HepG2 (cell line): ENCODE data around the gene DNM1L. TPM values are rescaled to one million over a fixed set of nuclear protein-coding genes. Genes with fewer than 3 reads are reported as not detected.

Experiments
- ATAC-seq: fragments of 200-7000 bp; cut with Tn5 transposase; 3 replicates; pipeline ENCODE4 v1.9.1; 2020; ENCODE audit warnings: mild to moderate bottlenecking, moderate library complexity
- BruUV-seq: library from RNA; stranded (reverse); fragments of 400-500 nt; replicated peaks from 2 replicates; lab custom pipeline; 2021; lab: Mats Ljungman, UMichigan
- CTCF ChIA-PET: fragments of 300-600 bp; formaldehyde crosslinking; extraction: SDS; loops from one replicate; lab custom pipeline; 2021; ENCODE audit warnings: low total read pairs, inconsistent platforms, low intra/inter-chr PET ratio; lab: Yijun Ruan, JAX
- POLR2A ChIA-PET: fragments of 350-600 bp; sonication (Branson Sonifier 250); formaldehyde crosslinking; loops from one replicate; lab custom pipeline; 2020; ENCODE audit warnings: antibody characterized with exemption, inconsistent platforms; lab: Yijun Ruan, JAX
- DNase-seq: peaks from one replicate; pipeline ENCODE4 v3.0.0-alpha.2; 2015; ENCODE audit warnings: low spot score
- FAIRE-seq: peaks from 3 replicates; lab custom pipeline; 2011; peaks lifted over from hg19 to GRCh38; lab: Jason Lieb, UNC
- H2AFZ ChIP-seq: one replicate; pipeline ENCODE4 v1.6.1; 2011; ENCODE audit warnings: low read length, inconsistent platforms
- H3K27ac ChIP-seq: fragments of 300-600 bp; 3 replicates; pipeline ENCODE4 v1.8.0; 2011; ENCODE audit warnings: mixed run types, mild to moderate bottlenecking, mixed read lengths, low read length, inconsistent platforms; ENCODE audit not compliant: insufficient read depth; ENCODE audit errors: extremely low read length
- H3K27me3 ChIP-seq, 2 experiments: fragments of 200-600 bp in 1 of 2; 2 replicates in 1 of 2; 3 replicates in 1 of 2; pipeline versions ENCODE4 v1.6.0 to v1.8.0; 2011; ENCODE audit warnings: low read length in 2 of 2, mild to moderate bottlenecking in 2 of 2, moderate library complexity in 2 of 2, inconsistent platforms in 1 of 2; ENCODE audit not compliant: insufficient read depth in 2 of 2, control insufficient read depth in 1 of 2
- H3K36me3 ChIP-seq, 2 experiments: fragments of 200-600 bp in 1 of 2; replicated peaks in 1 of 2; 2 replicates in 1 of 2; 3 replicates in 1 of 2; pipeline versions ENCODE4 v1.5.1 to v1.8.0; 2011; ENCODE audit warnings: low read length in 2 of 2, inconsistent platforms in 1 of 2; ENCODE audit not compliant: insufficient read depth in 2 of 2, control insufficient read depth in 1 of 2
- H3K4me1 ChIP-seq: 2 replicates; pipeline ENCODE4 v1.5.1; 2012; ENCODE audit warnings: low read length, inconsistent platforms; ENCODE audit not compliant: insufficient read depth
- H3K4me2 ChIP-seq: 2 replicates; pipeline ENCODE4 v1.6.0; 2011; ENCODE audit warnings: low read depth, low read length, inconsistent platforms
- H3K4me3 ChIP-seq, 3 experiments: fragments of 200-600 bp in 1 of 3; sonication (generic), shearing (Covaris generic) in 1 of 3; replicated peaks in 1 of 3; 2 replicates each; pipeline ENCODE4 v1.5.1; 2011 to 2016; ENCODE audit warnings: low read length in 3 of 3, inconsistent platforms in 2 of 3, low read depth in 2 of 3, mild to moderate bottlenecking in 2 of 3, control low read depth in 1 of 3, mixed read lengths in 1 of 3; ENCODE audit not compliant: insufficient read depth in 1 of 3
- H3K79me2 ChIP-seq: one replicate; pipeline ENCODE4 v1.6.1; 2011; ENCODE audit warnings: low read length, inconsistent platforms; ENCODE audit not compliant: insufficient read depth
- H3K9ac ChIP-seq: 2 replicates; pipeline ENCODE4 v1.6.0; 2011; ENCODE audit warnings: mild to moderate bottlenecking, low read depth, low read length, inconsistent platforms; ENCODE audit not compliant: insufficient read depth
- H3K9me3 ChIP-seq: 2 replicates; pipeline ENCODE4 v1.5.1; 2012; ENCODE audit warnings: mild to moderate bottlenecking, low read length
- H4K20me1 ChIP-seq: 2 replicates; pipeline ENCODE4 v1.6.0; 2011; ENCODE audit warnings: inconsistent platforms, mild to moderate bottlenecking, low read length, moderate library complexity; ENCODE audit not compliant: insufficient read depth
- DMTF1 ChIP-seq: sonication (generic); formaldehyde crosslinking; IDR thresholded peaks from 2 replicates; pipeline ENCODE4 v1.4.0; 2020; ENCODE audit warnings: mild to moderate bottlenecking, missing genetic modification reagents
- FOXA3 ChIP-seq: IDR thresholded peaks from 2 replicates; pipeline ENCODE4 v1.6.1; 2016; ENCODE audit warnings: missing genetic modification reagents, missing compliant biosample characterization
- MAFK ChIP-seq, 2 experiments: IDR thresholded peaks in 1 of 2; conservative IDR thresholded peaks in 1 of 2; 2 replicates each; pipeline ENCODE4 v1.6.1; 2011; ENCODE audit warnings: improper control_type of control experiment in 2 of 2, low read length in 2 of 2
- NCOA2 ChIP-seq: sonication (generic); formaldehyde crosslinking; IDR thresholded peaks from 2 replicates; pipeline ENCODE4 v1.8.0; 2022; ENCODE audit warnings: inconsistent platforms
- PHF8 ChIP-seq: sonication (generic); formaldehyde crosslinking; IDR thresholded peaks from 2 replicates; pipeline ENCODE4 v1.5.0; 2020; ENCODE audit warnings: missing genetic modification reagents
- RARA ChIP-seq: IDR thresholded peaks from 2 replicates; pipeline ENCODE4 v1.6.1; 2016; ENCODE audit warnings: missing genetic modification reagents, missing compliant biosample characterization
- RBM22 ChIP-seq: fragments of 200-400 bp; formaldehyde crosslinking; optimal IDR thresholded peaks from 2 replicates; pipeline ENCODE3; 2017; ENCODE audit warnings: mild to moderate bottlenecking, low read length, moderate library complexity
- RNF2 ChIP-seq: fragments of 450-650 bp; conservative IDR thresholded peaks from 2 replicates; pipeline ENCODE4 v1.6.1; 2016; ENCODE audit warnings: low read depth
- TRAFD1 ChIP-seq: sonication (generic); formaldehyde crosslinking; IDR thresholded peaks from 2 replicates; pipeline ENCODE4 v1.5.1; 2020; ENCODE audit warnings: missing genetic modification reagents, mild to moderate bottlenecking, borderline replicate concordance
- TRIM24 ChIP-seq: sonication (generic); formaldehyde crosslinking; IDR thresholded peaks from 2 replicates; pipeline ENCODE4 v1.8.0; 2022; ENCODE audit warnings: mild to moderate bottlenecking, missing genetic modification reagents
- ZNF33A ChIP-seq: sonication (generic); formaldehyde crosslinking; IDR thresholded peaks from 2 replicates; pipeline ENCODE4 v1.5.1; 2020; ENCODE audit warnings: missing genetic modification reagents, mild to moderate bottlenecking, moderate library complexity, borderline replicate concordance
- WGBS: methylation state at CpG from one replicate; pipeline ENCODE4 v1.1.6; 2017; ENCODE audit warnings: low lambda C conversion rate; 5-methylcytosine and 5-hydroxymethylcytosine counted together
- in situ Hi-C: cut with HindIII; loops from 2 replicates; pipeline ENCODE4 v1.10.0; 2017; ENCODE audit warnings: low pct_unique_long_range_greater_than_20kb; ENCODE audit not compliant: extremely low pct_ligation_motif_present
- intact Hi-C: fragments of 100-400 bp; cut with micrococcal nuclease; formaldehyde crosslinking; loops from one replicate; pipeline ENCODE4 v1.10.0; 2022; ENCODE audit not compliant: unreplicated experiment
- polyA plus RNA-seq, 8 experiments: library from polyadenylated mRNA; depleted of rRNA in 3 of 8; stranded (reverse) in 7 of 8; unstranded in 1 of 8; fragments of >200 nt; fragmentation: Illumina TruSeq in 4 of 8; extraction: Trizol in 4 of 8; gene quantifications; 2 replicates each; pipeline versions ENCODE4 v1.2.1 to v1.2.3, GENCODE V29; 2011 to 2016; ENCODE audit warnings: low read depth in 4 of 8, missing spikeins in 1 of 8, mixed read lengths in 1 of 8; ENCODE audit not compliant: insufficient read depth in 1 of 8
- total RNA-seq, 5 experiments: library from RNA; depleted of rRNA; stranded (reverse); fragments of >200 nt; fragmentation: Illumina TruSeq; extraction: Trizol; gene quantifications; 2 replicates each; pipeline ENCODE4 v1.2.3, GENCODE V29; 2016; ENCODE audit warnings: low read depth in 1 of 5
- TF ChIP-seq, protein P1 (sequence below): sonication (generic); formaldehyde crosslinking; IDR thresholded peaks from 2 replicates; pipeline ENCODE4 v1.4.0; 2020; ENCODE audit warnings: missing genetic modification reagents, mild to moderate bottlenecking, borderline replicate concordance

Gene DNM1L
- total and polyA plus RNA-seq, 2 of the 13 experiments (the other 11 are each of a cell fraction or from before 2014, with no cell fraction given) = 35.9 to 65.8 TPM

DNA sequence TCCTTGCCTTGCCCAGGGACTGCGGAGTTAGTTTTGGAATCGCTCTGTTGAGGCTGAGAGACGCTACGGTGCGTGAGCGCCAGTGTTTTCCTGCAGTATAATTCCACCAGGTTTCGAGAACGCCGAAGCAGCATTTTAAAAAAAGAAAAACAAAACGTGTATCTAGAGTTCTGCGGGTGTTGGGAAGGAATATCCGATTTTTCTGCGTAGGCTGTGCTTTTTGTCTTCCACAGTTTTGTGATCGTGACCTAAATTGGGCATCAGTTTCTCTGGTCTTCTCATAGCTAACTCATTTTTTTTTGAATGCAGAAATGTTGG is 778 bp downstream of the DNM1L start (continued):
- TF ChIP-seq RARA (CRISPR knock-in tag) (no peak), DMTF1 (CRISPR knock-in tag) (no peak)

DNA sequence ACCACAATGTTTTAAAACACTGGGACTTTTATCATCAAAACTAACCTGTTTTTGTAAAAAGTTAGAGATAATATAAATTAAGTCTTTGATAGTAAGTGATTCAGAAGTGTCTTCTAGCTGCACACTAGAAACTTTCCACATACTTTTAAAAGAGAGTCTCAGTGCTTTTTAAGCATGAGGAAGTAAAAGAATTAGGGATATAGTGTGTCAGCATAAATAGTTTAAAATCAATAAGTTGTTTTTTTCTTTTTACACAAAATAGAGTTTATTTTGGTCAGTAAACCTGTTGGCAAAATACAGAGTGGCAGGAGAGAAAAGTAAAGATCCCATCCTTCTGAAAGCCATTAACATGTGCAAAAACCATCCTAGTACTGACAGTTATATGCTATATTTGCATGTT is 1.7 kb downstream of the DNM1L start:
- FAIRE-seq = no peak
- H3K9ac ChIP-seq = peak overlapping the region; percentile 92
- in situ Hi-C loops = no loop called here

DNA sequence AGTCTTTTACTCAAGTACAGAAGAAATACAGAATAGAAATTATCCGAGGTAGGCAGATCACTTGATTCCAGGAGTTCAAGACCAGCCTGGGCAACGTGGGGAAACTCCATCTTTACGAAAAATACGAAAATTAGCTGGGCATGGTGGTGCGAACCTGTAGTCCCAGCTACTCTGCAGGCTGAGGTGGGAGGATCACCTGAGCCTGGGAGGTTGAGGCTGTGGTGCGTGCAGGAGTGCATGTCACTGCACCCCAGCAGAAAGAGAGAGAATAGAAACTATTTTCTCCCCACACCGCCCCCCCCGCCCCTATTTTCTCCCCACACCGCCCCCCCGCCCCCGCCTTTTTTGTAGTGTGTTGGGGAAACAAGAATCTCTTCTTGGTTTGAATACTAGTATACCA is 2.2 kb downstream of the DNM1L start:
- Histone ChIP-seq H3K79me2 (peaks cover 57% of the 10 kb centered on the region), H3K9me3 (no peaks in the 10 kb centered on the region), H3K4me1 (peaks cover 45% of the 10 kb centered on the region), H3K36me3 (peaks cover 0 to 7% of the 10 kb centered on the region in 2 experiments; a peak in 1 of 5 replicates), H4K20me1 (no peaks in the 10 kb centered on the region), H3K27ac (no peak overlapping the region), H3K4me2 (peak overlapping the region; percentile 76), H3K27me3 (no peaks in the 10 kb centered on the region; a peak in 1 of 5 replicates), H2AFZ (no peak overlapping the region), H3K4me3 (peak overlapping the region in 1 of 3 experiments; percentile 84; a peak in 4 of 6 replicates), H3K9ac (no peak overlapping the region)
- ATAC-seq (no peak), DNase-seq (no peak), FAIRE-seq (no peak)
- in situ Hi-C loops = no loop called here
- intact Hi-C loops = no loop called here
- BruUV-seq = no TSS peak
- ChIA-PET POLR2A (interaction anchor here (1.8 kb wide), 1 partner anchor 74 kb away, joined by 4 read pairs; the partner anchor contains the start of gene YARS2), CTCF (no interaction called here)
- WGBS = 93% methylated on average over 11 of the region's 11 CpGs
- no peak for TF ChIP-seq ZNF33A
- TF ChIP-seq TRIM24 (CRISPR knock-in tag) = no peak
- TF ChIP-seq, protein P1, sequence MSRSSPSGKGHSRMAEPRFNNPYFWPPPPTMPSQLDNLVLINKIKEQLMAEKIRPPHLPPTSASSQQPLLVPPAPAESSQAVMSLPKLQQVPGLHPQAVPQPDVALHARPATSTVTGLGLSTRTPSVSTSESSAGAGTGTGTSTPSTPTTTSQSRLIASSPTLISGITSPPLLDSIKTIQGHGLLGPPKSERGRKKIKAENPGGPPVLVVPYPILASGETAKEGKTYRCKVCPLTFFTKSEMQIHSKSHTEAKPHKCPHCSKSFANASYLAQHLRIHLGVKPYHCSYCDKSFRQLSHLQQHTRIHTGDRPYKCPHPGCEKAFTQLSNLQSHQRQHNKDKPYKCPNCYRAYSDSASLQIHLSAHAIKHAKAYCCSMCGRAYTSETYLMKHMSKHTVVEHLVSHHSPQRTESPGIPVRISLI (CRISPR knock-in tag) = no peak
- no peak for TF ChIP-seq RBM22
- no peak for TF ChIP-seq NCOA2
- TF ChIP-seq PHF8 (CRISPR knock-in tag) = no peak
- no peak for TF ChIP-seq TRAFD1 (CRISPR knock-in tag)

More for the DNA sequence above, 1.7 kb downstream of the DNM1L start:
- DNase-seq = no peak
- POLR2A ChIA-PET = interaction anchor here (1.8 kb wide), 1 partner anchor 74 kb away, joined by 4 read pairs; the partner anchor contains the start of gene YARS2
- Histone ChIP-seq H3K4me1 (peaks cover 49% of the 10 kb centered on the region), H3K79me2 (peaks cover 54% of the 10 kb centered on the region), H3K4me2 (peak overlapping the region; percentile 76), H3K27ac (peak overlapping the region; percentile 92), H3K4me3 (peak overlapping the region; percentile 84 to 85 (median 84); a peak in 5 of 6 replicates), H2AFZ (no peak overlapping the region), H3K36me3 (peaks cover 0 to 7% of the 10 kb centered on the region in 2 experiments; a peak in 1 of 5 replicates)
- intact Hi-C loops = no loop called here
- no TSS peak for BruUV-seq
- CTCF ChIA-PET = no interaction called here
- TF ChIP-seq MAFK (conservative IDR thresholded peaks at IDR 0.05 in 1 of 2, IDR thresholded peaks at IDR 0.05 in 1 of 2; ENCODE audit: low read length in 2 of 2) (peak in 1 of 2 experiments; percentile 12; a peak in 1 of 4 replicates), FOXA3 (CRISPR knock-in tag) (0 out of 2 replicates have a peak, but pooled peaks have one; percentile 3), RNF2 (no peak)
- TF ChIP-seq, all 625 proteins: peak for 2
- Histone ChIP-seq H4K20me1 (no peaks in the 10 kb centered on the region), H3K27me3 (no peaks in the 10 kb centered on the region; a peak in 1 of 5 replicates), H3K9me3 (no peaks in the 10 kb centered on the region)
- no peak for ATAC-seq
